OCI-LY1 (cell line): ENCODE data around the gene FRMD6.
"Not testable (repeated sequence)": the region's sequence is repeated elsewhere in the genome, so short reads cannot be mapped to it uniquely, and the experiment has no call there.

Experiments used
- CTCF ChIP-seq: fragments of 200-600 bp; sonication (generic), shearing (Covaris generic); IDR thresholded peaks from 2 replicates; pipeline ENCODE4 v1.5.1; 2017; ENCODE audit warnings: mild to moderate bottlenecking, antibody characterized with exemption, low read length, moderate library complexity, mixed read lengths
- EZH2 ChIP-seq: fragments of 200-600 bp; sonication (generic), shearing (Covaris generic); IDR thresholded peaks from 2 replicates; pipeline ENCODE4 v1.8.0; 2017; ENCODE audit warnings: borderline replicate concordance, mixed run types, mild to moderate bottlenecking, antibody characterized with exemption, low read length, moderate library complexity, mixed read lengths

- not testable (repeated sequence) for TF ChIP-seq EZH2, CTCF
These were observed 18.4 kb upstream of the FRMD6 start for GRCh38 chr14:51633298-51633697.
